NCI-H1436 treated with DMSO at 0.1 percent for 48 hours (cell line): ENCODE data around the gene COLEC12.

Experiments
- DNase-seq: peaks from one replicate; lab custom pipeline; 2025; lab: John Stamatoyannopoulos, UW

Gene COLEC12

DNA sequence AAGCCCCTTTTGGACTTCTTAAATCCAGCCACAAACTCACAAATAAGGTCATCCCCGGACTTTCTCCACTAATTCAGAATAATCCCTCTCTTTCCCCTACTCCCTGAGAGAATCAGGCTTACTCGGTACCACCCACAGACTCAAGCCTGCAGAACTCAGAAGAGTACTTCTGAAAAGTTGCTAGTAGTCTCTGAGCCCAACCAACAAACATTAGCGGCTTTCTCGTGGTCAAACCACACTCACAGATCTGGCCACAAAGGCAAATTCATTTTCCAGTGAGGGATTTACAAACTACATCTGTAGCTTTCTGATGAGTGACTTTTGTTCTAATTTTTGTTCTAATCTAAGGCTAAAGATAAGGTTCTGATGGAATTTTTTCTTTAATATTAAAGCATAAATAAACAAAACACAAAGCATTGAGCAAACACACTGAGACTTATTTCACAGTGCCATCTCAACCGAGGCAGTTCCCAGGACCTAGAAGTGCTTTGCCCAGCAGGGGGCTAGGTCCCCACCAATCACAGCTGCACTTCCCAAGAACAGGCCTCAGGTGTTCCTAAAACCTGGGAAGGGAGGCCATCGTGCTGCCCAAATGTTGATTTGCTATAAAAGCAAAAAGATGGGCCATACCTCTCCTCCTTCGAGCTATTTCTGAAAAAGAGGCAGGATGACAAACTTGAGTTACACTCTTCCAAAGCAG, 110.7 kb downstream of the COLEC12 start:
- DNase-seq = no peak

GRCh38 chr18:388200-388599, 112.3 kb downstream of the COLEC12 start:
- no peak for DNase-seq

DNA sequence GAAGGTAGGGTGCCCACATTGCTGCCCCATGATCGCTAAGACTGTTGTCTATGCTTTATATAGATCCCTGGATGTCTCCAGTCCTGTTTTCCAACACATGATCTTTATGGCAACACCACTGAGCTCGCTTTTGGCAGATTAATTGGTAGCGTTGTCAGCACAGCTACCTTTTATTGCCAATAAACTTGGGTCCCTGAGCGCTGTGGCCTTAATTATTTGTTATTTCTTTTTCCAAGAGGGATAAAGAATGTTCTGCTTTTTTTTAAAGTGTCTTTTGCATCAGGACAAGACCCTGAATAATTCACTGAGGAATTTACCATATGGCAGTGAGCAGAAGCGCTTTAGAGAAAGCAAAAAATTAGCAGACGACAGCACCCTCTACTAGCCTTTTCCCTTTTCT, 113.5 kb downstream of the COLEC12 start:
- DNase-seq = no peak

DNA sequence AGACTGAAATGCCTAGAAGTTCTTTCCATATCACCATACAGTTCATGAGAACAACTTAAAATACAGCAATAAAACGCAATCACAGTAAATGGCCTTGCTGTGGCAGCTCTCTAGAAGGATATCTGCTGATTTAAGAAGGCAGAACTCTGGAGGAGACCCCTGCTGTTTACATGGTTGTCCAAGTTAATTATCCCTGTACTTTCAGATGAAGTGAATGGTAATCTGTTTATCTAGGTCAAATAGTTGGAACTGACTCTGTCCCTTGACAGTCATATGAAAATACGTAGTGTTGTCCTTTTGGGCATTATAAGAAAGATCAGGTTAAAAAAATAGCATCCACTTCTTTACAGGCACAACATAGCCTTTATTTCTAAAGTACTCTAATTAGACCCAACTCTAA, 115.6 kb downstream of the COLEC12 start:
- DNase-seq = no peak

DNA sequence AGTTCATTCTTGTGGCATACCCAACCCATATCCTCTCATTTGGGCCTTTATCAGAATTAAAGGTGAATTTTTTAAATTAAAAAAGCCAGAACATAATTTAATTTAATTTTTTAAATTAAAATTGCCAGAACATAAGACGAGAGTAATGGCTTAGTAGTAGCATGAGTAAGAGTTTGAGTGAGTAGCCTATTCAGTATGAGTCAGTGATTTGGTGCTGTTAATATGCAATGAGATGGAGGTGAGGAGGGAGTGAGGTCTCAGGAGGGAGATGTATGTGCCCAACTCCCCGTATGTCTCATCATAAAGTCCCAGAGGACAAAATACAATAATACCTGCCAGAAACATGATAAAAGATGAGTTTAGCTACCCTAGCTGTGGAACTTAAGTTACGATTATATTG, 117.4 kb downstream of the COLEC12 start:
- no peak for DNase-seq

GRCh38 chr18:382423-382984, 118.0 kb downstream of the COLEC12 start:
- DNase-seq = no peak

GRCh38 chr18:379681-380330, 120.7 kb downstream of the COLEC12 start:
- DNase-seq = no peak

DNA sequence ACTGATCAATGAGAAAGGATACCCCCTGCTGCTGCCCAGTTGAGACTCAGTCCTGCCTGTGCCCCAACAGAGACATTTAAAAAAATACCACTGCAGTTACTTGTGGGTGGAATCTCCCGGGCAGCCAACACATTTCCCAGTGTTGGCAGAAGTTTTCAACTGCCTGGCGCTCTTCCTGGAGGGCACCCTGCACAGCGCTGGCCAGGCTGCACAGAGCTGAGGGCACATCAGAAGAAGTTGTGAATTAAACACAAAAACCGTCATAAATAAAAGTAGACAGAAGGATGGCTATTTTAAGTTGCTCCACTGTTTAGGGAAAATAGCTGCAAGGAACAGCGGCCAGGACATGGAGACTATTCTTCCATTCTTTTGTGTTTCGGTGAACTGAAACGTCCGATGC, 122.4 kb downstream of the COLEC12 start:
- DNase-seq = no peak

DNA sequence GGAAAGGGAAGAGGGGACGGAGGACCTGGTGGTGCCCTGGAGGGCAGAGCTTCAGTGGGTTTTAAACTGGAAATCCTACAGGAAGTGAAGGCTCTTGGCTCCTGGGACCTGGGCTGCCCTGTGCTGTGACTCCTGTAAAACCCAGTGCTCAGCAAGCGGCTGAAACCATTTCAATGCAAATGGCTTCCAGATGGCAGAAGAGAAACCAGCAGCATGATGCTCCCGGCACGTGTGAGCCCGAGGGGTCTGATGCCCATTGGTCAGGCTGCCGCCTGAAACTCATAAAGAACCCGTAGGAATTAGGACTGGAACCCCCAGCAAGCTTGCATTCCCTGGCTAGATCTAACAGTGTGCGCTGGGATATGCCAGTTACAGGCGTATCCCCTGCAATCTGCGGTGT, 123.4 kb downstream of the COLEC12 start:
- DNase-seq = no peak

DNA sequence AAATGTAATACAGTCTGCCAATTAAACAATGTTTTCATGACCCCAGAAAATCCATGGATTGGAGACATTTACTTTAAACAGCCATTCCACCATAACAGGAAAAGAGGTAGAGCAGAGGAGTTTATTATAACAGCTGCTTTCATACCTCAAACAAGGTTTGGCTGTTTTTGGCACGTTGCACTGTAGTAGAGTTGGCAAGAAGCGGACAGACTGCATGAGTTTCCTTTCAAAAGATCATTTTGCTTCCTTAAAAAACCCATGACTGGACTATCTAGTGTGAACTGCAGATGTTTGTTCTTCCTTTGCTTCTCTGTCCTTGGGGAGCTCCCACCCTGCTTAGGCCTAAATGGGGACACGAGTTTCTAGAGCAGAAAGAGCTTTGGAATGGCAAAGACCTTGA, 124.2 kb downstream of the COLEC12 start:
- no peak for DNase-seq

GRCh38 chr18:374721-375168, 125.8 kb downstream of the COLEC12 start:
- DNase-seq = no peak

- DNase-seq = no peak
Measured at GRCh38 chr18:373780-374179, 126.7 kb downstream of the COLEC12 start.

DNA sequence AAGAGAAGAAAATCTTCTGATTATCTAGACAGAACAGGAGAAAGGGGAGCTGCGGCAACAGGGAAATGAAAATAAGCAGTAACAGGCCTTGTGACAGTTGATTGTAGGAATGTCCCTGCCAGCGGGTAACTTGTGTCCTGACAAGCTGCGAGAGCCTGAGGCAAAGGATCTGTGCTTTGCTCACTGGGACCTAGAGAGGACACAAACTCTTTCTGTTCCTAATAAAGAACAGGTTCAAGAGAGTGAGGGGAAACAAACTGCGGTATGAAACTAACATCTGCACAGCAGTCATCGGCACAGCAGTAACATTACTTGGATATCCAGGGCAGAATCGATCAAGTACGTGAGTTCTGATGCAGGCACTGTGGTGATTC, 128.9 kb downstream of the COLEC12 start:
- no peak for DNase-seq

DNA sequence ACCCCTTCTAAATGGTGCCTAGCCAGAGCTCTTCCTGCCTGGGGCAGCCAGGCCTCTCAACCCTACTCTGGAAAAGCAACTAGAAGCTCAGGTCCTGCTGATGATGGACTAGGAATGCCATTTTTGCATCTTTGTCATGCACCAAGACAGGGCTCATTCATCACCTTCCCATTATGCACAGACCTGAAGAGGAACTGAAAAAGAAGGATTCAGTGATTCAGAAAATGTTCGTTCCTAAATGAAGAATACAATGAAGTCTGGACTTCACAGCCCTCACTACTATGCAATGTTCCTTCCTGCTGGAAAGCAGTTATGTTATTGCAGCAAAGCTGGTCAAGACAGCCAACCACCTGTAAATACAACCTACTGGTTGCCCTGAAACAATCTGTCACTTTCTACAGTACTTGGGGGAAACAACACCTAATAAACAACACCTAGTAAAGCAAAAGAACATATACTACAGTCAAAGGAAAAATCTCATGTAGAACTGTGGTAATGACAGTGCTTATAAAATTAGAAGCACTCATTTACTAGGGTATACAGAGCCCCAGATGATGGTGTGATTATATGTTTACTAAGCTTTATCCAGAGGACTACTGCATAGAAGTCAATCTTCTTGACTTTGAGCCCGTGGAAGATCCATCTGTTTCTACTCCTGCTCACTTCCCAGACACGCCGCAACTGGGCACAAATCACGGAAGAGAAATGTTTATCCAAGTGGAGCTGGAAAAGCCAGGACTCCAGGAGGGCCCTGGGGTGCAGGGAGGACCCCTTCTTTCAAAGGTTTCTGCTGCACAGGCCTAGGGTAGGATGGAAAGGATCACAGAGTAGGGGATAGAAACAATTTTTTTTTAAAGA, 129.5 kb downstream of the COLEC12 start:
- DNase-seq = no peak

DNA sequence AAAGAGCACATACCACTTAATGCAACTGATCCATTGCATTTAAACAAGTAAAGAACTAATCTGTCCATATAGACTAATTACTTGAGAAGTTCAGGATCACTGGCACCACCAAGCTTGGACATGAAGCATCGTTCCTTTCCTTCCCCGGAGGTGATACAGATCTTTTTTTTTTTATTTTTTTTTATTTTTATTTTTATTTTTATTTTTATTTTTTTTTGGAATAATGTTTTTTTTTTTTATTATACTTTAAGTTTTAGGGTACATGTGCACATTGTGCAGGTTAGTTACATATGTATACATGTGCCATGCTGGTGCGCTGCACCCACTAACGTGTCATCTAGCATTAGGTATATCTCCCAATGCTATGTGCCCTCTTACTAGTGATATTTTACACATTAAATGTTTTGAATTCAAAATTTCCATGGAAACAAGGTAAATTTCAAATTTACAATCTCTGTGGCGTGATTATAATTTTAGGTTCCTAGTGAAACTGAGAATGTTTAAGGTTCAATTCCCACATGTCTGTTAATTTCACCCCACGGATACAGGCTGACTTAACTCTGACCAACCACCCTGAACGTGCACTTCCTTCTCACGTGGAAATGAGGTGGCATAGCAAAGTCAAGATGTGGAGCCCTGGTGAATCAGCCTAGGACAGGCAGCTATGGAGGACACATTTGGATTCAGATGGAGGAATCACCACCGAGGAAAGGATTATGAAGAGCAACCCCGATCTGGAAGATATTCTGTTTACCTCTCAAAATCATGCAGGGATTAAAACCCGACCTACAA, 131.1 kb downstream of the COLEC12 start:
- DNase-seq = no peak

DNA sequence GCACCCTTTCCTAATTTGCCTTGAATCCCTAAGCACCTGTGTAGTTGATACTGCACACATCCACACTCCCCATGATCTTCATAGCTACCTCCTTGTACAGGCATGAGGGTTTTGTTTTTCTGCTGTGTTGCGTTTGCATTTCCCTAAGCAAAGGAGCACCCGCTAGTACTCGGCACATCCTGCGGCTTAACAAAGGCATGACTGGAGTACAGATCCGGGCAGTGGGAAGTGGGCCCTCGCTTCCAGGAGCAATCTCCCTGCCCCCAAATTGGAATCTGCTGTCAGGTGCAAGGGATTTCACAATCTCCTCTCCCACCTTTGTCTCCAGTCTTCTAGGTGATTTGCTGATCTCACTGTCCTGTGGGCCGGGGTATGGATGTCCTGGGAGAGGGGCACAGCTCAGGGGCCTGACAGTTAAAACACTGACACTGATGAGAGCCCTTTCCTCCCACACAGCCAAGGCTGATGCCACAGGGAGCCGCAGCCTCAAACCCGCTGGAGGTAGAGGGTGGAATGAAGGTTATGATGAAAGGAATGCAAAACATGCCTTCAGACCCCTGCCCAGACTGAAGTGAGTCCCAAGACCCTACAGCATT, 133.9 kb downstream of the COLEC12 start:
- no peak for DNase-seq

DNA sequence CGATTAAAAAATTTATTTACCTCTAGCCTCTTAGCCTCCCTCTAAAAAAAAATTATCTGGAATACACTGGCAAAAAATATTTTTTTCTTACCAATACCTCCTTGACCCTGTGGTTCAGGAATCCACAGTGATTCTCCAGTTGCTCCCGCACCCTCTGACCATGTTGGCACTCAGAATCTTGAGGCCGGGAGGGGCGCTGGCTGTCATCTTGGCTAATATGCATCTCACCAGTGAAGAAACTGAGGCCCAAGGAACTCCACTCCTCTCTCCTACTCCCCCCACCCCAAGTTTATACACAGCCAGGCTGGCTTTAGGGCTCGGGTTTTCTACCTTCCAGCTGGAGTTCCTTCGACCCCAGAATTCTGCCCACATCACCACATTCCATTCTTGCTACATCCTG, 134.8 kb downstream of the COLEC12 start:
- no peak for DNase-seq

DNA sequence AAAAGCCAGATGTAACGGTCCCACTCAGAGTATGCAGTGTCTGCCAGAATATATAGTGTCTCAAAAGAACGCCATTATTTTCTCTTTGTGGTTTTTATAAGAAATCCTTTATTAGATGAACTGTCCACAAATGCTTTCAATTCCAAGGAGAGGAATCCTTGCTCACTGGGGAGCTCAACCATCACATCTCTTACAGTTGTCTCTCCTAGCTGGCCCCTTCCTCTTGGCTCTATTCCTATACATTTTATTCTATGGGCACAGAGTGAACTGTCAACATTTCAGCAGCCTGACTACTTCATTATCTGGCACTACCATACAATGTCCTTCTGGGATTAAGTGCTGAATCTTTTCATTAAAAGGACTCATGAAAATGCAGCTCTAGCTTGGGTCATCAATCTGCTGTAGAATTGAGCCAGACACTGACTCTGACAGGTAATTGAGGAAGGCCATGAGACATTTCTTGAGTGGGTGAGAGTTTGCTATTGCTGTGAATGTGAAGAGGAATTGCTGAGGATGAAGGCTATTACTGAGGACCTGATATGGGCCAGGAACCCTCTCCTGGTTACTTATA, 136.2 kb downstream of the COLEC12 start:
- no peak for DNase-seq

GRCh38 chr18:363301-364085, 137.0 kb downstream of the COLEC12 start:
- DNase-seq = no peak
